ENCODE data around the gene ATG5.
A peak's percentile ranks its signal among the peaks of the same experiment; 100 is the strongest.

Gene ATG5

DNA sequence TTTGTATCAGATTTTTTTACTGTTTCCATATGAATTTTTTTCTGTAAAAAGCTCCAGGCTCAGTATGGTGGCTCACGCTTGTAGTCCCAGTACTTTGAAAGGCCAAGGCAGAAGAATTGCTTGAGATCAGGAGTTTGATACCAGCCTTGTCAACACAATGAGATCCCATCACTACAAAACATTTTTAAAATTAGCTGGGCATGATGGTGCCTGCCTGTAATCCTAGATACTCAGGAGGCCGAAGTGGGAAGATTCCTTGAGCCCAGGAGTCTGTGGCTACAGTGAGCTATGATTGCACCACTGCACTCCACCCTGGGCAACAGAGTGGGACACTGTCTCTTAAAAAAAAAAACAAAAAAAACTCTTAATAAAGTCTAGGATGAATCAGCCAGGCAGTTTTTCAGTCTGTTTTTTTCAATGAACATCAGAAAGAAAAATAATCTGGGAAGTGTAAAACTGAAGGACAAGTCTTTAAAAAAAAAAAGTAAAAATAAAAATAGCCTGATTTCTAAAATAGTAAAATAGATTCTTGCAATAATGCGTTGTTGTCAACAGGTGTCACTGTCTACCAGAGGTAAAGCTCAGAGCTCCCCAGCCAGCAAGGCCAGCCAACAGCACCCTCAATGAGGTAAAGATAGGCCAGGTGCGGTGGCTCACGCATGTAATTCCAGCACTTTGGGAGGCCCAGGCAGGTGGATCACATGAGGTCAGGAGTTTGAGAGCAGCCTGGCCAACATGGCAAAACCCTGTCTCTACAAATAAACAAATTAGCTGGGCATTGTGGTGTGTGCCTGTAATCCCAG is 9.3 kb upstream of the ATG5 start:
- POLR2A ChIA-PET, result interaction anchor here (1.2 to 1.8 kb wide), 2 partner anchors 9 to 779 kb away, joined by 3 to 6 read pairs; partner anchors contain the start of gene ATG5
- Histone ChIP-seq H3K27ac (ENCODE audit: extremely low read depth, low read depth, low read length) (no peak overlapping the region), H3K4me3 (ENCODE audit: low read depth, low read length) (no peak overlapping the region), H3K4me1 (ENCODE audit: control insufficient read depth, insufficient read depth, low read length) (no peaks in the 10 kb centered on the region), H3K9me3 (ENCODE audit: control insufficient read depth, insufficient read depth, low read depth, low read length) (no peaks in the 10 kb centered on the region), H3K36me3 (ENCODE audit: control insufficient read depth in 2 of 2, insufficient read depth in 1 of 2, low read length in 2 of 2) (no peaks in the 10 kb centered on the region)
- CTCF ChIA-PET, result interaction anchor here (0.5 to 11.7 kb wide), 46 partner anchors 9 to 1345 kb away, joined by 3 to 151 read pairs (median 4); partner anchors contain the start of genes ATG5 and CRYBG1
- TF ChIP-seq ZNF701 (tag by site-specific recombination; IDR thresholded peaks at IDR 0.05), result no peak
- TF ChIP-seq SCRT1 (tag by site-specific recombination; IDR thresholded peaks at IDR 0.05; ENCODE audit: borderline replicate concordance), result peak; percentile 54; the same call in 1 of the 2 replicates
- TF ChIP-seq ZBTB17 (tag by site-specific recombination; IDR thresholded peaks at IDR 0.05), result 0 out of 2 replicates have a peak, but pooled peaks have one; percentile 26
- TF ChIP-seq, protein P1, sequence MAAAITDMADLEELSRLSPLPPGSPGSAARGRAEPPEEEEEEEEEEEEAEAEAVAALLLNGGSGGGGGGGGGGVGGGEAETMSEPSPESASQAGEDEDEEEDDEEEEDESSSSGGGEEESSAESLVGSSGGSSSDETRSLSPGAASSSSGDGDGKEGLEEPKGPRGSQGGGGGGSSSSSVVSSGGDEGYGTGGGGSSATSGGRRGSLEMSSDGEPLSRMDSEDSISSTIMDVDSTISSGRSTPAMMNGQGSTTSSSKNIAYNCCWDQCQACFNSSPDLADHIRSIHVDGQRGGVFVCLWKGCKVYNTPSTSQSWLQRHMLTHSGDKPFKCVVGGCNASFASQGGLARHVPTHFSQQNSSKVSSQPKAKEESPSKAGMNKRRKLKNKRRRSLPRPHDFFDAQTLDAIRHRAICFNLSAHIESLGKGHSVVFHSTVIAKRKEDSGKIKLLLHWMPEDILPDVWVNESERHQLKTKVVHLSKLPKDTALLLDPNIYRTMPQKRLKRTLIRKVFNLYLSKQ (tag by site-specific recombination; IDR thresholded peaks at IDR 0.05; ENCODE audit: borderline replicate concordance), result no peak
- 0 out of 2 replicates have a peak, but pooled peaks have one; percentile 29 for TF ChIP-seq ZNF2 (tag by site-specific recombination; IDR thresholded peaks at IDR 0.05)
- TF ChIP-seq, protein P2, sequence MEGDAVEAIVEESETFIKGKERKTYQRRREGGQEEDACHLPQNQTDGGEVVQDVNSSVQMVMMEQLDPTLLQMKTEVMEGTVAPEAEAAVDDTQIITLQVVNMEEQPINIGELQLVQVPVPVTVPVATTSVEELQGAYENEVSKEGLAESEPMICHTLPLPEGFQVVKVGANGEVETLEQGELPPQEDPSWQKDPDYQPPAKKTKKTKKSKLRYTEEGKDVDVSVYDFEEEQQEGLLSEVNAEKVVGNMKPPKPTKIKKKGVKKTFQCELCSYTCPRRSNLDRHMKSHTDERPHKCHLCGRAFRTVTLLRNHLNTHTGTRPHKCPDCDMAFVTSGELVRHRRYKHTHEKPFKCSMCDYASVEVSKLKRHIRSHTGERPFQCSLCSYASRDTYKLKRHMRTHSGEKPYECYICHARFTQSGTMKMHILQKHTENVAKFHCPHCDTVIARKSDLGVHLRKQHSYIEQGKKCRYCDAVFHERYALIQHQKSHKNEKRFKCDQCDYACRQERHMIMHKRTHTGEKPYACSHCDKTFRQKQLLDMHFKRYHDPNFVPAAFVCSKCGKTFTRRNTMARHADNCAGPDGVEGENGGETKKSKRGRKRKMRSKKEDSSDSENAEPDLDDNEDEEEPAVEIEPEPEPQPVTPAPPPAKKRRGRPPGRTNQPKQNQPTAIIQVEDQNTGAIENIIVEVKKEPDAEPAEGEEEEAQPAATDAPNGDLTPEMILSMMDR (tag by site-specific recombination; IDR thresholded peaks at IDR 0.05), result peak; percentile 50; the same call in 1 of the 2 replicates
- TF ChIP-seq, protein P3, sequence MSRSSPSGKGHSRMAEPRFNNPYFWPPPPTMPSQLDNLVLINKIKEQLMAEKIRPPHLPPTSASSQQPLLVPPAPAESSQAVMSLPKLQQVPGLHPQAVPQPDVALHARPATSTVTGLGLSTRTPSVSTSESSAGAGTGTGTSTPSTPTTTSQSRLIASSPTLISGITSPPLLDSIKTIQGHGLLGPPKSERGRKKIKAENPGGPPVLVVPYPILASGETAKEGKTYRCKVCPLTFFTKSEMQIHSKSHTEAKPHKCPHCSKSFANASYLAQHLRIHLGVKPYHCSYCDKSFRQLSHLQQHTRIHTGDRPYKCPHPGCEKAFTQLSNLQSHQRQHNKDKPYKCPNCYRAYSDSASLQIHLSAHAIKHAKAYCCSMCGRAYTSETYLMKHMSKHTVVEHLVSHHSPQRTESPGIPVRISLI (tag by site-specific recombination; IDR thresholded peaks at IDR 0.05), result peak; percentile 71; the same call in 1 of the 2 replicates
- TF ChIP-seq ZNF558 (tag by site-specific recombination; IDR thresholded peaks at IDR 0.05), result no peak
- TF ChIP-seq ZNF311 (tag by site-specific recombination; IDR thresholded peaks at IDR 0.05; ENCODE audit: borderline replicate concordance), result no peak
- peak; percentile 91 for TF ChIP-seq ZNF654 (tag by site-specific recombination; IDR thresholded peaks at IDR 0.05; ENCODE audit: low read depth)
- TF ChIP-seq SCRT2 (tag by site-specific recombination; IDR thresholded peaks at IDR 0.05), result peak; percentile 81
- TF ChIP-seq ZNF394 (tag by site-specific recombination; IDR thresholded peaks at IDR 0.05; ENCODE audit: borderline replicate concordance), result no peak
- no peak for TF ChIP-seq ZNF292 (tag by site-specific recombination; IDR thresholded peaks at IDR 0.05; ENCODE audit: borderline replicate concordance, low read depth)
- TF ChIP-seq, protein P4, sequence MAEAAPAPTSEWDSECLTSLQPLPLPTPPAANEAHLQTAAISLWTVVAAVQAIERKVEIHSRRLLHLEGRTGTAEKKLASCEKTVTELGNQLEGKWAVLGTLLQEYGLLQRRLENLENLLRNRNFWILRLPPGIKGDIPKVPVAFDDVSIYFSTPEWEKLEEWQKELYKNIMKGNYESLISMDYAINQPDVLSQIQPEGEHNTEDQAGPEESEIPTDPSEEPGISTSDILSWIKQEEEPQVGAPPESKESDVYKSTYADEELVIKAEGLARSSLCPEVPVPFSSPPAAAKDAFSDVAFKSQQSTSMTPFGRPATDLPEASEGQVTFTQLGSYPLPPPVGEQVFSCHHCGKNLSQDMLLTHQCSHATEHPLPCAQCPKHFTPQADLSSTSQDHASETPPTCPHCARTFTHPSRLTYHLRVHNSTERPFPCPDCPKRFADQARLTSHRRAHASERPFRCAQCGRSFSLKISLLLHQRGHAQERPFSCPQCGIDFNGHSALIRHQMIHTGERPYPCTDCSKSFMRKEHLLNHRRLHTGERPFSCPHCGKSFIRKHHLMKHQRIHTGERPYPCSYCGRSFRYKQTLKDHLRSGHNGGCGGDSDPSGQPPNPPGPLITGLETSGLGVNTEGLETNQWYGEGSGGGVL (tag by site-specific recombination; IDR thresholded peaks at IDR 0.05), result no peak

DNA sequence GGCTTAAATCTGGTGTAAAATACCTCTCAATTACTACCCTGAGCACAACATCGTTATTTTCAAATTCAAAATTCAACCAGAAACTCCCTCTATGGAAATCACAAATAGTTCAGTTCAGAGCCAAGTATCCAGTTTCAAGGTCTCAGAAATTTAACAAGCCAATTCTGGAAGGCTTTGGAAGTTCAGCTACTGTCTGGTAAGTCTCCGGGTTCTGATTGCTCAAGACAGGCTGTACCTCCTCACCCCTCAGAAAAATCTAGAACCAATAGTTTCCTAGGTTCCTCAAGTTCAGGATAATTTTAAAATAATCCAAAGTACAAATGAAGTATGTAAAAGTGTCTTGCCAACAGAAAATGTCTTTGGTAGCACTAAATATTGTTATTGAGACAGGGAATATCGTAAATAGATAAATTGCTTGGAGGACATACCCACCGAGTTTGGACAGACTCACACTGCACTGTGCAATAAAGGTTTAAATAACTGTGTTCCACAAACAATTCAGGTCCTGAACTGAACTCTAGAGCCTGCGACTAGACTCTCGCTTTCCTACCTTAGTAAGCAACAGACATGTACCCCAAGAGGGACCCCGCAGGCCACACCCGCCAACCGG is 729 bp downstream of the ATG5 start:
- no peaks in the 10 kb centered on the region for H3K9me3 ChIP-seq (ENCODE audit: control insufficient read depth, insufficient read depth, low read depth, low read length)
- no peaks in the 10 kb centered on the region for H3K36me3 ChIP-seq (ENCODE audit: control insufficient read depth in 2 of 2, insufficient read depth in 1 of 2, low read length in 2 of 2)
- H3K27ac ChIP-seq (ENCODE audit: extremely low read depth, low read depth, low read length), result peak overlapping the region; percentile 91
- peaks cover 5% of the 10 kb centered on the region for H3K4me1 ChIP-seq (ENCODE audit: control insufficient read depth, insufficient read depth, low read length)
- ChIA-PET POLR2A (interaction anchor here (0.6 to 1.7 kb wide), 13 partner anchors 8 to 1368 kb away, joined by 3 to 14 read pairs (median 5); partner anchors contain the start of genes CD24, CRYBG1 and LIN28B), CTCF (interaction anchor here (1.3 to 1.5 kb wide), 3 partner anchors 10 to 36 kb away, joined by 3 to 10 read pairs (median 6); partner anchors contain the start of gene CRYBG1)
- H3K4me3 ChIP-seq (ENCODE audit: low read depth, low read length), result peak overlapping the region; percentile 86
- TF ChIP-seq ZNF169 (tag by site-specific recombination; IDR thresholded peaks at IDR 0.05) (no peak), ZNF221 (tag by site-specific recombination; IDR thresholded peaks at IDR 0.05; ENCODE audit: borderline replicate concordance) (no peak), FEZF1 (tag by site-specific recombination; IDR thresholded peaks at IDR 0.05) (no peak), ZNF571 (tag by site-specific recombination; IDR thresholded peaks at IDR 0.05) (no peak), ZNF426 (tag by site-specific recombination; IDR thresholded peaks at IDR 0.05) (0 out of 2 replicates have a peak, but pooled peaks have one; percentile 6), ZNF624 (tag by site-specific recombination; IDR thresholded peaks at IDR 0.05) (no peak), OSR2 (tag by site-specific recombination; IDR thresholded peaks at IDR 0.05) (no peak), ZNF350 (tag by site-specific recombination; IDR thresholded peaks at IDR 0.05) (no peak), ZNF214 (tag by site-specific recombination; IDR thresholded peaks at IDR 0.05; ENCODE audit: borderline replicate concordance) (no peak)
- TF ChIP-seq, protein P1 (tag by site-specific recombination; IDR thresholded peaks at IDR 0.05; ENCODE audit: borderline replicate concordance), result no peak

Data from HEK293 (cell line).